Brain pericyte (primary cell): ENCODE measurements around the gene ALPI.
"Not testable (repeated sequence)": the region's sequence is repeated elsewhere in the genome, so short reads cannot be mapped to it uniquely, and the experiment has no call there.

Source experiments
- DNase-seq: peaks from one replicate; pipeline ENCODE4 v3.0.0-alpha.2; 2012; ENCODE audit warnings: low read depth, low spot score

ALPI gene

GRCh38 chr2:232455426-232456255 is at the start of gene ALPI:
Gene ALPI (plus strand): TSS chr2:232456153. CDS start chr2:232456200, 47 bp downstream.
- no peak for DNase-seq

GRCh38 chr2:232406556-232407310 is 49.2 kb upstream of the ALPI start, which contains the start of gene ALPG:
Gene ALPG (plus strand): TSS chr2:232406844. CDS start chr2:232406895, 51 bp downstream.
- DNase-seq = no peak

GRCh38 chr2:232407428-232408150 is 48.4 kb upstream of the ALPI start:
- not testable (repeated sequence) for DNase-seq

- not testable (repeated sequence) for DNase-seq
These were observed 47.7 kb upstream of the ALPI start for GRCh38 chr2:232408269-232408668.

GRCh38 chr2:232409617-232410016 is 46.3 kb upstream of the ALPI start:
- DNase-seq = not testable (repeated sequence)

GRCh38 chr2:232410238-232410900 is 45.6 kb upstream of the ALPI start:
- DNase-seq = no peak

- DNase-seq = no peak
These were observed 43.9 kb upstream of the ALPI start for GRCh38 chr2:232411901-232412629.

GRCh38 chr2:232412986-232413385 is 43.0 kb upstream of the ALPI start:
- DNase-seq = no peak

GRCh38 chr2:232415138-232415690 is 40.7 kb upstream of the ALPI start:
- no peak for DNase-seq

- DNase-seq = no peak
These were observed 40.0 kb upstream of the ALPI start for GRCh38 chr2:232415736-232416520.

GRCh38 chr2:232416521-232417470 is 39.2 kb upstream of the ALPI start:
- no peak for DNase-seq

GRCh38 chr2:232417489-232417888 is 38.5 kb upstream of the ALPI start:
- no peak for DNase-seq

GRCh38 chr2:232418056-232418455 is 37.9 kb upstream of the ALPI start:
- DNase-seq = no peak

GRCh38 chr2:232418466-232419244 is 37.3 kb upstream of the ALPI start:
- DNase-seq = no peak

- no peak for DNase-seq
These were observed 36.5 kb upstream of the ALPI start for GRCh38 chr2:232419245-232420072.

GRCh38 chr2:232420073-232420454 is 35.9 kb upstream of the ALPI start:
- no peak for DNase-seq
